ENCODE results near the gene KIF21B. TPM values are rescaled to one million over a fixed set of nuclear protein-coding genes. Genes with fewer than 3 reads are reported as not detected.

Gene KIF21B
- polyA plus RNA-seq, 2 donors, result 0.28 to 0.71 TPM

DNA sequence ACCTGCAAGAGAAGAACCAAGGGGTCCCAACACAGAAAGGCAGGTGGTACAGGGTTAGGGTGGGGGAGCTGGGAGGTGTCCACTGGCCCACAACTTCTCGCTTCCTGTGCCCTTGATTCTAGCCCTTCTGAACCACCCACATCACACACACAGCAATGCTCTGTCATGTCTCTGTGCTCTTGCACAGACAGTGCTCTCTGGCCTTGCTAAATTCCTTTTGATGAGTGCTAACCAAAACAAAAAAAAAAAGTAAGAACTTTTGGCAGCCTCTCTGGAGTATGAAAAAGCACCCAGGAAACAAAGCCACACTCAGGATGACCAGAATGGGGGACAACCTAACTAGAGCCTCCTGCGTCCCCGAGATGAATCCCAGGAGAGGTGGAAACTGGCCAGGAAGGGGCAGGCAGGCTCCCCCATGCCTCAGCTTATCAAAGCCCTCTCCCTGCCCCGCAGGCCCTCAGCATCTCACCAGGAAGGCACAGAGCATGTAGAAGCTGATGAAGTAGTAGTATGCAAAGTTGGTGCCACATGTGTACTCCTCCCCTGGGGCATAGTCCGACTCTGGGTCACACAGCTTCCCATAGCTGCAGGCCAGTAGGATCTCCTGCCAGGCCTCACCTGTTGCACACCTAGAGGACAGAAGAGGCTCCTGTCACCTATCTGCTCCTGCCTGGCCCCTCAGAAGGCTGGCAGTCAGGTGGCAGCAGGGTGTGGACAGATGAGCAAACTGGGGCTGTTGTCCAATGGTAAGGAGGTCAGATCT is 27.2 kb upstream of the KIF21B start:
- Histone ChIP-seq H3K27me3 (ENCODE audit: control insufficient read depth in 1 of 2, insufficient read depth in 2 of 2, low read length in 2 of 2) (no peaks in the 10 kb centered on the region), H3K36me3 (ENCODE audit: control insufficient read depth in 2 of 2, insufficient read depth in 2 of 2, low read length in 1 of 2) (no peaks in the 10 kb centered on the region), H3K27ac (ENCODE audit: low read depth in 2 of 2, low read length in 1 of 2) (no peak overlapping the region), H3K4me3 (ENCODE audit: low read depth in 1 of 2, low read length in 2 of 2) (no peak overlapping the region), H3K9me3 (ENCODE audit: control insufficient read depth in 2 of 2, insufficient read depth in 1 of 2, low read depth in 1 of 2, low read length in 1 of 2) (no peaks in the 10 kb centered on the region), H3K4me1 (ENCODE audit: control insufficient read depth in 2 of 2, insufficient read depth in 2 of 2, low read length in 1 of 2) (no peaks in the 10 kb centered on the region)
- 74 to 86% methylated on average over 5 of the region's 5 CpGs for WGBS, 2 donors

DNA sequence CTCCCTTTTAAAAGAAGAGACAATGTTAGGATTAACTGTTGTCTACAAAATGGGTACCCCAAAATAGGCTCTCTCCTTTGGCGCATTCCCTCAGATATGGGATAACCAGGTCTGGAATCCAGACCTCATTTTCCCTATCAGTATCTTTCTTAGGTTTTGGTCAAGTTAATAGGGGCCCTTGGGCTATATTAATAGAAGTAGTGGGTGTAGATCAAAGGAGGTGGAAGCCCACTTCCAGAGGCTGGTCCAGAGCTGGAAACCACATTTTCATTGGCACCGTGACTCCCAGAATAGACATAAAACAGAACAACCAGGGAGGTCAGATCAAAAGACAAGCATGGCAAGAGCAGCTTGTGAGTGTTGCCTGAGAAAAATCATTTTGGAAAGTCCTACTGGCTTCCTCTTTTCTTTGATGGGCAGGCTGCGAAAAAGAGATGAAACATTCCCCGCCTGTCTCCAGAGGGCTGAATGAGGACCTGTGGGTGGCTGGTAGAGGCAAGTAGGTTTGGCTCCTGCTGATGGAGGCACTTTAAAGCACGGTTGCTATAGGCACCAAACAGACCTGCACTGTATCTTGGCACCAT is 25.8 kb upstream of the KIF21B start:
- Histone ChIP-seq H3K27ac (ENCODE audit: low read depth in 2 of 2, low read length in 1 of 2) (no peak overlapping the region), H3K4me1 (ENCODE audit: control insufficient read depth in 2 of 2, insufficient read depth in 2 of 2, low read length in 1 of 2) (no peaks in the 10 kb centered on the region)

DNA sequence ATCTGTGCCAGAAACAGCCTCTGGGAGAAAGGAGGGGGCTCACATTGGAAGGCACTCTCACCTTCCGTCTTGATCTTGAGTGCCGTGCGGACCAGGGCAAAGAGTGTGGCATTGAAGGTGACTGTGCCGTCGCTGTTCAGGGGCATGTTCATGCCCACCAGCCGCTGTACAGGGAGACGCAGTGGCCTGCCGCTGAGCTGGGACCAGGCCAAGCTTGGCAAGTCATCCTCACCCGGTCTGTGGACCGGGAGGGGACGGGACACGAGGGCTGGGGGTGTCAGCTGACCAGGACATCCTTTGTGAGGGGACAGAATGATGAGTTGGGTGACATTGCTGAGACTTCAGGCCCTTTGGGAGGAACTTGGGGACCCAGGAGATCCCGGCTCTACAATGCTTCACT is 25.0 kb upstream of the KIF21B start:
- no peak overlapping the region for H3K27ac ChIP-seq (ENCODE audit: low read depth in 2 of 2, low read length in 1 of 2)
- H3K4me1 ChIP-seq (ENCODE audit: control insufficient read depth in 2 of 2, insufficient read depth in 2 of 2, low read length in 1 of 2), result no peaks in the 10 kb centered on the region
- no peaks in the 10 kb centered on the region for H3K9me3 ChIP-seq (ENCODE audit: control insufficient read depth in 2 of 2, insufficient read depth in 1 of 2, low read depth in 1 of 2, low read length in 1 of 2)
- 82% methylated on average over 13 of the region's 13 CpGs for WGBS, 2 donors
- no peaks in the 10 kb centered on the region for H3K27me3 ChIP-seq (ENCODE audit: control insufficient read depth in 1 of 2, insufficient read depth in 2 of 2, low read length in 2 of 2)
- no peak overlapping the region for H3K4me3 ChIP-seq (ENCODE audit: low read depth in 1 of 2, low read length in 2 of 2)
- H3K36me3 ChIP-seq (ENCODE audit: control insufficient read depth in 2 of 2, insufficient read depth in 2 of 2, low read length in 1 of 2), result no peaks in the 10 kb centered on the region

More for the DNA sequence above, 25.8 kb upstream of the KIF21B start:
- Histone ChIP-seq H3K36me3 (ENCODE audit: control insufficient read depth in 2 of 2, insufficient read depth in 2 of 2, low read length in 1 of 2) (no peaks in the 10 kb centered on the region), H3K27me3 (ENCODE audit: control insufficient read depth in 1 of 2, insufficient read depth in 2 of 2, low read length in 2 of 2) (no peaks in the 10 kb centered on the region), H3K4me3 (ENCODE audit: low read depth in 1 of 2, low read length in 2 of 2) (no peak overlapping the region), H3K9me3 (ENCODE audit: control insufficient read depth in 2 of 2, insufficient read depth in 1 of 2, low read depth in 1 of 2, low read length in 1 of 2) (no peaks in the 10 kb centered on the region)
- 68 to 82% methylated on average over 5 of the region's 5 CpGs for WGBS, 2 donors

DNA sequence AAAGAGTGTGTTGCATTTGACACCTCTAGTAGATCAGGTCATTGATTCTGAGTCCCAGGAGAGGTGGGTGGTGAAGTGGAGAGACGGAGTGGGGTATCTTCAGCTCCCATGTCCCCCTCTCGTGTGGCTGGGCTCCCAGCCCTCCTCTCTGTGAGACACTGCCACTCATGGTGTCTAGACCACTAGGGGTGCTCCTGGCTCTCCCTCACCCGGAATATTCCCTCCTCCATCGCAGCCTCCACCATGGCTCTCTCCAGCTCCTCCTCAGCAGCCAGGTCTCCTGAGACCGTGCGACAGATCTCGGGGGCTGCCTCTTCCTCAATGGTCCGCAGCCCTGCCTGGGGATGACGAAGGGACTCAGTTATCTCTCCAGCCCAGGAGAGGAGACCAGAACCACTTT is 20.6 kb upstream of the KIF21B start:
- no peaks in the 10 kb centered on the region for H3K27me3 ChIP-seq (ENCODE audit: control insufficient read depth in 1 of 2, insufficient read depth in 2 of 2, low read length in 2 of 2)
- H3K4me1 ChIP-seq (ENCODE audit: control insufficient read depth in 2 of 2, insufficient read depth in 2 of 2, low read length in 1 of 2), result no peaks in the 10 kb centered on the region
- no peak overlapping the region for H3K27ac ChIP-seq (ENCODE audit: low read depth in 2 of 2, low read length in 1 of 2)
- WGBS, 2 donors, result 92 to 93% methylated on average over 9 of the region's 9 CpGs
- H3K4me3 ChIP-seq (ENCODE audit: low read depth in 1 of 2, low read length in 2 of 2), result no peak overlapping the region
- no peaks in the 10 kb centered on the region for H3K36me3 ChIP-seq (ENCODE audit: control insufficient read depth in 2 of 2, insufficient read depth in 2 of 2, low read length in 1 of 2)
- H3K9me3 ChIP-seq (ENCODE audit: control insufficient read depth in 2 of 2, insufficient read depth in 1 of 2, low read depth in 1 of 2, low read length in 1 of 2), result no peaks in the 10 kb centered on the region

DNA sequence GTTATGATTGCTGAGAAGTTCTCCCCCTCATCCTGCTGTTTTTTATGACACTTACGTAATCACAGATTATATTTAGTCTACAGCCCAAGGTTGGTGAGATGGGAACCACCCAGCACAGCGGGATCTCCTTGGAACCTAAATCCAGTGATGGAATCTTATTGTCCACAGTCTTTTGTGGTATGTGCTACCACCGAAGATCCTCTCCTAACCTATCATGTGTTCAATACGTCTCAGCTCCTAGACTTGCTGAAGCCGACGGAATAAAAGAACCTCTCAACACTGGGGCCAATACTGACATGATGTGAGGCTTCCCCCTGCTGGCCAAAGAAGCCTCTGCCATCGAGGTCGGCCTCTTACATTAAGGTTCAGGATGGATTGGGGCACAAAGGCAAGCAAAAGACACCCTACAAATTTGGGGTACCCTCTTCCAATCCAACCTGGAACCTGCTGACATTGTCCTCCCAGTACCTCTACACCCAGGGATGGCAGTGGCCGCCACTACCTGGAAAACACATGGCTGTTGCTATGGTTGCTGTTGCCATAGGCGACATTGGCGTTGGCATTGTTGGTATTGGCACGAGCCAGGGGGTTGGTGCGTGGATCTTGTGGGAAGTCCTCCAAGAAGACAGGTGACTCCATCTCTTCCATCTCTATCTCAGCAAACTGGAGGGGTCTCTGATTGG is 19.4 kb upstream of the KIF21B start:
- Histone ChIP-seq H3K9me3 (ENCODE audit: control insufficient read depth in 2 of 2, insufficient read depth in 1 of 2, low read depth in 1 of 2, low read length in 1 of 2) (no peaks in the 10 kb centered on the region), H3K27me3 (ENCODE audit: control insufficient read depth in 1 of 2, insufficient read depth in 2 of 2, low read length in 2 of 2) (no peaks in the 10 kb centered on the region), H3K4me1 (ENCODE audit: control insufficient read depth in 2 of 2, insufficient read depth in 2 of 2, low read length in 1 of 2) (no peaks in the 10 kb centered on the region), H3K36me3 (ENCODE audit: control insufficient read depth in 2 of 2, insufficient read depth in 2 of 2, low read length in 1 of 2) (no peaks in the 10 kb centered on the region), H3K4me3 (ENCODE audit: low read depth in 1 of 2, low read length in 2 of 2) (no peak overlapping the region), H3K27ac (ENCODE audit: low read depth in 2 of 2, low read length in 1 of 2) (no peak overlapping the region)
- WGBS, 2 donors, result 29 to 31% methylated on average over 13 of the region's 13 CpGs

DNA sequence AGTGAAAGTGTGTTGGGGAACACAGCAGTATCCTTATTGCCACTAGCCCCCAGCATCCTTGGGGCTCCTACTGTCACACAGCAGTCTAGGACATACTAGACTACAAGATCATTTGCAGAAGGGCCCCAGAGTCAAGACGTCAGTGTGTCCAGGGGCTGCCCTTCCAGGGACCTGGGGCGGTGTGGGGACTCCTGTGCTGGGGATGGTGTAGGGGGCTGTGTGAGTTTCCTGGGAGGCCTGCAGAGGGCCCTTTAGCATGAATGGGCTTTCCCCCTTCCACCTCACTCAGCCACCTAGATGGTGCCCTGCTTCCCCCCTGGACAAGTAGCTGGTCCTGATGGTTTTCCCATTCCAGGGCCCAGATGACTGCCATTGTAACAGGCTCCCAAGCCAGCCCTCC is 17.5 kb upstream of the KIF21B start:
- no peaks in the 10 kb centered on the region for H3K4me1 ChIP-seq (ENCODE audit: control insufficient read depth in 2 of 2, insufficient read depth in 2 of 2, low read length in 1 of 2)
- no peak overlapping the region for H3K4me3 ChIP-seq (ENCODE audit: low read depth in 1 of 2, low read length in 2 of 2)
- 90 to 97% methylated on average over 2 of the region's 2 CpGs for WGBS, 2 donors
- H3K9me3 ChIP-seq (ENCODE audit: control insufficient read depth in 2 of 2, insufficient read depth in 1 of 2, low read depth in 1 of 2, low read length in 1 of 2), result no peaks in the 10 kb centered on the region
- no peak overlapping the region for H3K27ac ChIP-seq (ENCODE audit: low read depth in 2 of 2, low read length in 1 of 2)
- H3K36me3 ChIP-seq (ENCODE audit: control insufficient read depth in 2 of 2, insufficient read depth in 2 of 2, low read length in 1 of 2), result no peaks in the 10 kb centered on the region
- H3K27me3 ChIP-seq (ENCODE audit: control insufficient read depth in 1 of 2, insufficient read depth in 2 of 2, low read length in 2 of 2), result no peaks in the 10 kb centered on the region

DNA sequence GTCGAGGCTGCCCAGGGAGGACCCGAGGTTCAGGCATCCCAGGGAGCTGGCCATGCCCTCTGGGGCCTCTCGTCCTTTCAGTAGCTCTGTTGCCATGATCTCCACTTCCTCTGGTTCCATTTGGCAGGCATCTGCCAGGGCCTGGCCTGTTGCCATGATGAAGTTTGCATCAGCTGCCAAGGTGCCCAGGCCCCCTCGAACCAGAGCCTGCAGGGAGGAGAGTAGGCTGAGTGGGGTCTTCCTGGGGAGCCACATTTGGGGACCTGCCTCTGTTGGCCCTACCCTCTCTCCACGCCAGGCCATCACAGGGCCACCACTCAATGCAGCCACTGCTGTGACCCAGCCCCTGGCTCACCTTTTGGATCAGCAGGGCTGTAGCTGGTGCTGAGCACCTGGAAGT is 16.4 kb upstream of the KIF21B start:
- no peaks in the 10 kb centered on the region for H3K4me1 ChIP-seq (ENCODE audit: control insufficient read depth in 2 of 2, insufficient read depth in 2 of 2, low read length in 1 of 2)
- no peak overlapping the region for H3K4me3 ChIP-seq (ENCODE audit: low read depth in 1 of 2, low read length in 2 of 2)
- H3K27me3 ChIP-seq (ENCODE audit: control insufficient read depth in 1 of 2, insufficient read depth in 2 of 2, low read length in 2 of 2), result no peaks in the 10 kb centered on the region
- H3K9me3 ChIP-seq (ENCODE audit: control insufficient read depth in 2 of 2, insufficient read depth in 1 of 2, low read depth in 1 of 2, low read length in 1 of 2), result no peaks in the 10 kb centered on the region
- WGBS, 2 donors, result 73 to 74% methylated on average over 5 of the region's 5 CpGs
- no peaks in the 10 kb centered on the region for H3K36me3 ChIP-seq (ENCODE audit: control insufficient read depth in 2 of 2, insufficient read depth in 2 of 2, low read length in 1 of 2)
- no peak overlapping the region for H3K27ac ChIP-seq (ENCODE audit: low read depth in 2 of 2, low read length in 1 of 2)

DNA sequence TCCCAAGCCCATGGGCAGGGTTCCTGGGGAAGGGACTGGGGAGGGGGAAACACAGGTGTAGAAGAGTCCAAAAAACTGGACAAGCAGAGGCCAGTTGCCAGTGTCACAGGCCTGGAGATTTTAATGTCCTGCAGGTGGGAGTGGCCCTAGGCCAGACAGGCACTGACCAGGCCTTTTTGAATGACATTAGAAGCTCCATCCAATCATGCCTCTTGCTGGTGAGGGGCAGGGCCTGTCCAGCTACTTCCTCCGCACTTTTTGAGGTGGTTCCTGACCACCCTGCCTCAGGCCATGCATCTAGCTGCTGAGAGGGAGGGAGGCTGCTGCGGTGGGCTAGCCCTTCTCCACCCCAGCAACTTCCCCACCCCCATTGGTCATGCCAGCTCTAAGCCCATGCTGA is 15.9 kb upstream of the KIF21B start:
- no peaks in the 10 kb centered on the region for H3K36me3 ChIP-seq (ENCODE audit: control insufficient read depth in 2 of 2, insufficient read depth in 2 of 2, low read length in 1 of 2)
- no peaks in the 10 kb centered on the region for H3K27me3 ChIP-seq (ENCODE audit: control insufficient read depth in 1 of 2, insufficient read depth in 2 of 2, low read length in 2 of 2)
- H3K4me1 ChIP-seq (ENCODE audit: control insufficient read depth in 2 of 2, insufficient read depth in 2 of 2, low read length in 1 of 2), result no peaks in the 10 kb centered on the region
- no peaks in the 10 kb centered on the region for H3K9me3 ChIP-seq (ENCODE audit: control insufficient read depth in 2 of 2, insufficient read depth in 1 of 2, low read depth in 1 of 2, low read length in 1 of 2)
- no peak overlapping the region for H3K4me3 ChIP-seq (ENCODE audit: low read depth in 1 of 2, low read length in 2 of 2)
- WGBS, 2 donors, result 89 to 99% methylated on average over 2 of the region's 2 CpGs
- H3K27ac ChIP-seq (ENCODE audit: low read depth in 2 of 2, low read length in 1 of 2), result no peak overlapping the region

DNA sequence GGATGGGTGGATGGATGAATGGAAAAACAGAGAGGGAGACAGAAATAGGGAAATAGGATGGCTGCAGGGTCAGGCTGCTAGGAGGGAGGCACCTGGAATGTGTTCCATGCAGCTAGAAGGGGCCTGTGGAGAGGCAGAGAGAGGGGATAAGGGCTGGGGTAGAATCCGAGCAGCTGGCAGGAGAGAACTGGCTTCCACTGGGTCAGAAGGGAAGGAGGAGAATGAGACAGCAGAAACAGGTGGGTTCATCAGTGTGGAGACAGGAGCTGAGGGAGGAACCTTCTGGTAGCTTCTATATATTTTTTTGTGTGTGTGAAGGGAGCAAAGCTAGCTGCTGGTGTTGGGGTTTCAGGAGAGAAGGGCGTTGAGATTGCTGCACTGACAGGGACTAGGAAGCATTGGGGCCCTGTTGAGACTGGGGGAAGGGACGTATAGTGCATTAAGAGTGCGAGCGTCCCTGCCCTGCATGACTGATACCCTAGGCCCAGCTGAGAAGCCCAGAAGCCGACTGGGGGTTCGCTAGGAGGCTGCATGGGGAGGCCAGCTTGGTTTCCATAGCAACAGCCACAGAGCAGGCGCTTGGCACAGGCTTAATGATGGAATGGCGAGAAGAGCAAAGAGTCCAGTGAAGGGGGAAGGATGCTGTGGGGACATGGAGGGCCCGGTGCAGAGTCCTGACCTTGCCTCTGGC is 14.8 kb upstream of the KIF21B start:
- no peak overlapping the region for H3K27ac ChIP-seq (ENCODE audit: low read depth in 2 of 2, low read length in 1 of 2)
- no peaks in the 10 kb centered on the region for H3K4me1 ChIP-seq (ENCODE audit: control insufficient read depth in 2 of 2, insufficient read depth in 2 of 2, low read length in 1 of 2)
- no peak overlapping the region for H3K4me3 ChIP-seq (ENCODE audit: low read depth in 1 of 2, low read length in 2 of 2)
- no peaks in the 10 kb centered on the region for H3K9me3 ChIP-seq (ENCODE audit: control insufficient read depth in 2 of 2, insufficient read depth in 1 of 2, low read depth in 1 of 2, low read length in 1 of 2)
- no peaks in the 10 kb centered on the region for H3K36me3 ChIP-seq (ENCODE audit: control insufficient read depth in 2 of 2, insufficient read depth in 2 of 2, low read length in 1 of 2)
- no peaks in the 10 kb centered on the region for H3K27me3 ChIP-seq (ENCODE audit: control insufficient read depth in 1 of 2, insufficient read depth in 2 of 2, low read length in 2 of 2)
- 88 to 92% methylated on average over 10 of the region's 10 CpGs for WGBS, 2 donors
